ENCODE data around the gene MICA.
"Not testable (repeated sequence)": the region's sequence is repeated elsewhere in the genome, so short reads cannot be mapped to it uniquely, and the experiment has no call there.

DNA sequence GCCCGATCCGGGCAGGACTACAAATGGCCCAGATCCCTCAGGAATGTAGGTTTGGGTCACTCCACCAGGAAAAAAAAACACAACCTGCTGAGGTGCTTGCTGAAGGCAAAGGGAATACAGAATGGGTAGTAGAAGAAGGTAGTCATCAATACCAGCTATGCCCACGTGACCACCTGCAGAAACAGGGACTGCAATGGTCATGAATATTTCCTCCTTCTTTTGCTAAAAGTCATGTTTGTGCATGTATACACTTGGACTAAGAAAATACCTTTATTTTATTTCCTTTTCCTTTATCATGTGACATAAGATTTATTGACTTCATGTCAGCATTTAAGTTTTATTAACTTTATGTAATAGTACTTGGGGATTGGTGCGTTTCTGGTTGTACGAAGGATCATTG lies 31.7 kb downstream of the MICA start:
- TF ChIP-seq POLR2A (IDR thresholded peaks at IDR 0.05); POLR2AphosphoS5 (IDR thresholded peaks at IDR 0.05; ENCODE audit: insufficient read depth in 1 of 2, low read depth in 1 of 2): not testable (repeated sequence)
- TF ChIP-seq, protein P1, sequence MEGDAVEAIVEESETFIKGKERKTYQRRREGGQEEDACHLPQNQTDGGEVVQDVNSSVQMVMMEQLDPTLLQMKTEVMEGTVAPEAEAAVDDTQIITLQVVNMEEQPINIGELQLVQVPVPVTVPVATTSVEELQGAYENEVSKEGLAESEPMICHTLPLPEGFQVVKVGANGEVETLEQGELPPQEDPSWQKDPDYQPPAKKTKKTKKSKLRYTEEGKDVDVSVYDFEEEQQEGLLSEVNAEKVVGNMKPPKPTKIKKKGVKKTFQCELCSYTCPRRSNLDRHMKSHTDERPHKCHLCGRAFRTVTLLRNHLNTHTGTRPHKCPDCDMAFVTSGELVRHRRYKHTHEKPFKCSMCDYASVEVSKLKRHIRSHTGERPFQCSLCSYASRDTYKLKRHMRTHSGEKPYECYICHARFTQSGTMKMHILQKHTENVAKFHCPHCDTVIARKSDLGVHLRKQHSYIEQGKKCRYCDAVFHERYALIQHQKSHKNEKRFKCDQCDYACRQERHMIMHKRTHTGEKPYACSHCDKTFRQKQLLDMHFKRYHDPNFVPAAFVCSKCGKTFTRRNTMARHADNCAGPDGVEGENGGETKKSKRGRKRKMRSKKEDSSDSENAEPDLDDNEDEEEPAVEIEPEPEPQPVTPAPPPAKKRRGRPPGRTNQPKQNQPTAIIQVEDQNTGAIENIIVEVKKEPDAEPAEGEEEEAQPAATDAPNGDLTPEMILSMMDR (IDR thresholded peaks at IDR 0.05) = not testable (repeated sequence)
